Stomach (tissue), 4 donors: ENCODE data around the gene POLR2L.

Experiments
- POLR2A ChIP-seq, 4 donors: fragments of 450-650 bp; IDR thresholded peaks; one replicate each; pipeline ENCODE4 v1.6.1; 2016; ENCODE audit warnings: antibody characterized with exemption in 4 of 4, control low read depth in 2 of 4, mild to moderate bottlenecking in 1 of 4, moderate library complexity in 1 of 4
- POLR2AphosphoS5 ChIP-seq, 3 donors: sonication (generic); formaldehyde crosslinking; IDR thresholded peaks; one replicate each; pipeline ENCODE4 v1.6.1; 2016; ENCODE audit warnings: antibody characterized with exemption in 3 of 3

GRCh38 chr11:860234-861104, 18.1 kb upstream of the POLR2L start:
- no peak for TF ChIP-seq POLR2A (IDR thresholded peaks at IDR 0.05)
- no peak for TF ChIP-seq POLR2AphosphoS5 (IDR thresholded peaks at IDR 0.05)
